ENCODE measurements around the gene MKKS. TPM values are rescaled to one million over a fixed set of nuclear protein-coding genes. Genes with fewer than 3 reads are reported as not detected.

Gene MKKS
- total and polyA plus RNA-seq, 2 of the 13 experiments (the other 11 are each of a cell fraction or from before 2014, with no cell fraction given): 26.7 to 34.5 TPM

GRCh38 chr20:10433623-10434466 is at the start of gene MKKS (continued):
- TF ChIP-seq ZNF451 (CRISPR knock-in tag; IDR thresholded peaks at IDR 0.05): 0 out of 2 replicates have a peak, but pooled peaks have one; percentile 9
- TF ChIP-seq HCFC1 (IDR thresholded peaks at IDR 0.05; ENCODE audit: low read depth, low read length): peak; percentile 54; the same call in 1 of the 2 replicates
- TF ChIP-seq, protein P1, sequence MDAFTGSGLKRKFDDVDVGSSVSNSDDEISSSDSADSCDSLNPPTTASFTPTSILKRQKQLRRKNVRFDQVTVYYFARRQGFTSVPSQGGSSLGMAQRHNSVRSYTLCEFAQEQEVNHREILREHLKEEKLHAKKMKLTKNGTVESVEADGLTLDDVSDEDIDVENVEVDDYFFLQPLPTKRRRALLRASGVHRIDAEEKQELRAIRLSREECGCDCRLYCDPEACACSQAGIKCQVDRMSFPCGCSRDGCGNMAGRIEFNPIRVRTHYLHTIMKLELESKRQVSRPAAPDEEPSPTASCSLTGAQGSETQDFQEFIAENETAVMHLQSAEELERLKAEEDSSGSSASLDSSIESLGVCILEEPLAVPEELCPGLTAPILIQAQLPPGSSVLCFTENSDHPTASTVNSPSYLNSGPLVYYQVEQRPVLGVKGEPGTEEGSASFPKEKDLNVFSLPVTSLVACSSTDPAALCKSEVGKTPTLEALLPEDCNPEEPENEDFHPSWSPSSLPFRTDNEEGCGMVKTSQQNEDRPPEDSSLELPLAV (CRISPR knock-in tag; conservative IDR thresholded peaks at IDR 0.05; ENCODE audit: low read depth): 0 out of 2 replicates have a peak, but pooled peaks have one; percentile 81
- TF ChIP-seq TAF1 (CRISPR knock-in tag; IDR thresholded peaks at IDR 0.05): peak; percentile 79
- no peak for TF ChIP-seq PRPF4 (IDR thresholded peaks at IDR 0.05; ENCODE audit: low read depth, low read length, poor library complexity, severe bottlenecking)
- TF ChIP-seq HDAC2 (CRISPR knock-in tag; IDR thresholded peaks at IDR 0.05): no peak; the same call in none of the 2 replicates
- TF ChIP-seq MLLT10 (CRISPR knock-in tag; IDR thresholded peaks at IDR 0.05): no peak; the same call in 1 of the 2 replicates
- TF ChIP-seq TOPORS (CRISPR knock-in tag; IDR thresholded peaks at IDR 0.05): peak; percentile 57; the same call in 1 of the 2 replicates
- no peak; the same call in 1 of the 2 replicates for TF ChIP-seq ZNF775 (CRISPR knock-in tag; IDR thresholded peaks at IDR 0.05; ENCODE audit: borderline replicate concordance)
- peak; percentile 74 for TF ChIP-seq TEAD3 (CRISPR knock-in tag; optimal IDR thresholded peaks at IDR 0.05; ENCODE audit: borderline replicate concordance)
- TF ChIP-seq ELF3 (CRISPR knock-in tag; IDR thresholded peaks at IDR 0.05): peak; percentile 63; the same call in 1 of the 2 replicates
- TF ChIP-seq MAZ (IDR thresholded peaks at IDR 0.05; ENCODE audit: borderline replicate concordance, low read depth, low read length): no peak; the same call in 1 of the 2 replicates
- peak; percentile 89 for TF ChIP-seq MAZ (CRISPR knock-in tag; IDR thresholded peaks at IDR 0.05; ENCODE audit: low read depth)
- no peak; the same call in none of the 2 replicates for TF ChIP-seq FOXO1 (CRISPR knock-in tag; IDR thresholded peaks at IDR 0.05)
- TF ChIP-seq ZSCAN21 (CRISPR knock-in tag; IDR thresholded peaks at IDR 0.05; ENCODE audit: borderline replicate concordance): peak; percentile 94; the same call in 1 of the 2 replicates
- TF ChIP-seq ZNF816 (CRISPR knock-in tag; IDR thresholded peaks at IDR 0.05; ENCODE audit: borderline replicate concordance): no peak
- TF ChIP-seq IRF2 (CRISPR knock-in tag; IDR thresholded peaks at IDR 0.05): no peak; the same call in 1 of the 2 replicates
- 0 out of 2 replicates have a peak, but pooled peaks have one; percentile 84 for TF ChIP-seq ZNF20 (CRISPR knock-in tag; IDR thresholded peaks at IDR 0.05)
- peak; percentile 24 for TF ChIP-seq FOXA3 (CRISPR knock-in tag; IDR thresholded peaks at IDR 0.05)
- peak; percentile 93 for TF ChIP-seq TFDP1 (CRISPR knock-in tag; IDR thresholded peaks at IDR 0.05; ENCODE audit: borderline replicate concordance)
- TF ChIP-seq ZSCAN30 (CRISPR knock-in tag; IDR thresholded peaks at IDR 0.05): no peak
- no peak for TF ChIP-seq ZNF282 (IDR thresholded peaks at IDR 0.05; ENCODE audit: partially characterized antibody)
- TF ChIP-seq, protein P2, sequence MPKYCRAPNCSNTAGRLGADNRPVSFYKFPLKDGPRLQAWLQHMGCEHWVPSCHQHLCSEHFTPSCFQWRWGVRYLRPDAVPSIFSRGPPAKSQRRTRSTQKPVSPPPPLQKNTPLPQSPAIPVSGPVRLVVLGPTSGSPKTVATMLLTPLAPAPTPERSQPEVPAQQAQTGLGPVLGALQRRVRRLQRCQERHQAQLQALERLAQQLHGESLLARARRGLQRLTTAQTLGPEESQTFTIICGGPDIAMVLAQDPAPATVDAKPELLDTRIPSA (CRISPR knock-in tag; IDR thresholded peaks at IDR 0.05; ENCODE audit: borderline replicate concordance): peak; percentile 92
- peak; percentile 89 for TF ChIP-seq SP2 (CRISPR knock-in tag; IDR thresholded peaks at IDR 0.05)
- no peak; the same call in 1 of the 2 replicates for TF ChIP-seq ZNF530 (CRISPR knock-in tag; IDR thresholded peaks at IDR 0.05; ENCODE audit: low read depth)
- no peak for TF ChIP-seq ZNF737 (CRISPR knock-in tag; IDR thresholded peaks at IDR 0.05; ENCODE audit: borderline replicate concordance)
- TF ChIP-seq SRSF9 (IDR thresholded peaks at IDR 0.05; ENCODE audit: borderline replicate concordance, insufficient read depth, low read depth, low read length, poor library complexity, severe bottlenecking): no peak
- no peak for TF ChIP-seq TRIM24 (CRISPR knock-in tag; IDR thresholded peaks at IDR 0.05)

All from HepG2 (cell line).